ENCODE data around the gene PRPS1. TPM values are rescaled to one million over a fixed set of nuclear protein-coding genes. Genes with fewer than 3 reads are reported as not detected.

The PRPS1 gene
- total and polyA plus RNA-seq, 9 of the 15 experiments (the other 6 are each of a cell fraction or from before 2014, with no cell fraction given): 47.8 to 175 (median 79.6) TPM

DNA sequence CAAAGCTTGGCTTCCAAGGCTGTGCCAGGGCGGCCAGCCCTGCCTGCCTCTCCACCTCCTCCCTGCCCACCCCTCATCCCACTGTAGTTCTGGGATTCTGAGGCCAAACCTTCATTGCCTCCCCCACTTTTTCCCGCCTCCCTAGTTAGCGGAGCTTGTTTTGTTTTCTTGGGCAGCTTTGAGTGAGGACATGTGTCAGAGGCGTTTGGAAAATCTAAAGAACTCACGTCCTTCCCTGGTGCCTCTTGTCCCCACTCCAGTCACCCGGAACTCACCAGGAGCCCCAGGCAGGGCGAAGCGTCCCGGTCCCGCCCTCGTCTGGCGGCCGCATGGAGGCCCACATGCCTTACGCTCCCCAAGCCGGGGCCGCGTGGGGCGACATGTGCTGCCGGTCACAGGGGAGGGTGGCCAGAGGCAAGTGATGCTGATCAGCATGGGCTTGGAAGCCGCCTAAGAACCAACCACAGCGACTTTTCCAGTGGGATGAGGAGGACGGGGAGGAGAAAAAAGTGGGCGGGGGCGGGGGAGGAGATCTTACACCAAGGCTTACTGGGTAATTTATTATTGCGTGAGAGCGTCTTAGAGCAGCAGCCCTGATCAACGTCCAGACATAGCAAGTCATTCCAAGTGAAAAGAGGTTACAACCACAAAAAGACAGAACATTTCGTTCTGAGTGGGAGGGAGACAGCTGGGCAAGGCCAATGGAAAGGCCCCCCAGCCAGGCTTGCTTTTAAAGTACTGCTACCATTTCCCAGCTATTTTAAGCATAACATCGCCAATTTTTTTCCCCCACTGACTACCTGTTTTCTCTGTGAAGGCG is 48.5 kb downstream of the PRPS1 start (continued):
- peak in 1 of 2 experiments; percentile 87; a peak in 2 of 4 replicates for TF ChIP-seq SIN3A (IDR thresholded peaks at IDR 0.05; ENCODE audit: borderline replicate concordance in 2 of 2, control insufficient read depth in 1 of 2, low read depth in 2 of 2, low read length in 2 of 2)
- TF ChIP-seq, protein P1, sequence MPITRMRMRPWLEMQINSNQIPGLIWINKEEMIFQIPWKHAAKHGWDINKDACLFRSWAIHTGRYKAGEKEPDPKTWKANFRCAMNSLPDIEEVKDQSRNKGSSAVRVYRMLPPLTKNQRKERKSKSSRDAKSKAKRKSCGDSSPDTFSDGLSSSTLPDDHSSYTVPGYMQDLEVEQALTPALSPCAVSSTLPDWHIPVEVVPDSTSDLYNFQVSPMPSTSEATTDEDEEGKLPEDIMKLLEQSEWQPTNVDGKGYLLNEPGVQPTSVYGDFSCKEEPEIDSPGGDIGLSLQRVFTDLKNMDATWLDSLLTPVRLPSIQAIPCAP (CRISPR knock-in tag; IDR thresholded peaks at IDR 0.05; ENCODE audit: borderline replicate concordance): no peak
- TF ChIP-seq ZNF197 (CRISPR knock-in tag; IDR thresholded peaks at IDR 0.05; ENCODE audit: low read depth): no peak
- TF ChIP-seq, protein P2, sequence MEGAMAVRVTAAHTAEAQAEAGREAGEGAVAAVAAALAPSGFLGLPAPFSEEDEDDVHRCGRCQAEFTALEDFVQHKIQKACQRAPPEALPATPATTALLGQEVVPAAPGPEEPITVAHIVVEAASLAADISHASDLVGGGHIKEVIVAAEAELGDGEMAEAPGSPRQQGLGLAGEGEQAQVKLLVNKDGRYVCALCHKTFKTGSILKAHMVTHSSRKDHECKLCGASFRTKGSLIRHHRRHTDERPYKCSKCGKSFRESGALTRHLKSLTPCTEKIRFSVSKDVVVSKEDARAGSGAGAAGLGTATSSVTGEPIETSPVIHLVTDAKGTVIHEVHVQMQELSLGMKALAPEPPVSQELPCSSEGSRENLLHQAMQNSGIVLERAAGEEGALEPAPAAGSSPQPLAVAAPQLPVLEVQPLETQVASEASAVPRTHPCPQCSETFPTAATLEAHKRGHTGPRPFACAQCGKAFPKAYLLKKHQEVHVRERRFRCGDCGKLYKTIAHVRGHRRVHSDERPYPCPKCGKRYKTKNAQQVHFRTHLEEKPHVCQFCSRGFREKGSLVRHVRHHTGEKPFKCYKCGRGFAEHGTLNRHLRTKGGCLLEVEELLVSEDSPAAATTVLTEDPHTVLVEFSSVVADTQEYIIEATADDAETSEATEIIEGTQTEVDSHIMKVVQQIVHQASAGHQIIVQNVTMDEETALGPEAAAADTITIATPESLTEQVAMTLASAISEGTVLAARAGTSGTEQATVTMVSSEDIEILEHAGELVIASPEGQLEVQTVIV (CRISPR knock-in tag; IDR thresholded peaks at IDR 0.05; ENCODE audit: borderline replicate concordance): no peak
- TF ChIP-seq ZBTB17 (CRISPR knock-in tag; IDR thresholded peaks at IDR 0.05): no peak
- TF ChIP-seq GTF2A2 (tag; IDR thresholded peaks at IDR 0.05): no peak
- TF ChIP-seq FOXP1 (CRISPR knock-in tag; IDR thresholded peaks at IDR 0.05): peak; percentile 74; the same call in 1 of the 2 replicates
- TF ChIP-seq ZNF224 (CRISPR knock-in tag; IDR thresholded peaks at IDR 0.05): 0 out of 2 replicates have a peak, but pooled peaks have one; percentile 35
- TF ChIP-seq CBX1 (IDR thresholded peaks at IDR 0.05; ENCODE audit: low read depth): peak; percentile 37; the same call in 1 of the 2 replicates
- no peak for TF ChIP-seq ZKSCAN3 (CRISPR knock-in tag; IDR thresholded peaks at IDR 0.05)
- TF ChIP-seq ZNF146 (CRISPR knock-in tag; IDR thresholded peaks at IDR 0.05; ENCODE audit: unreplicated experiment): no peak
- TF ChIP-seq, protein P3, sequence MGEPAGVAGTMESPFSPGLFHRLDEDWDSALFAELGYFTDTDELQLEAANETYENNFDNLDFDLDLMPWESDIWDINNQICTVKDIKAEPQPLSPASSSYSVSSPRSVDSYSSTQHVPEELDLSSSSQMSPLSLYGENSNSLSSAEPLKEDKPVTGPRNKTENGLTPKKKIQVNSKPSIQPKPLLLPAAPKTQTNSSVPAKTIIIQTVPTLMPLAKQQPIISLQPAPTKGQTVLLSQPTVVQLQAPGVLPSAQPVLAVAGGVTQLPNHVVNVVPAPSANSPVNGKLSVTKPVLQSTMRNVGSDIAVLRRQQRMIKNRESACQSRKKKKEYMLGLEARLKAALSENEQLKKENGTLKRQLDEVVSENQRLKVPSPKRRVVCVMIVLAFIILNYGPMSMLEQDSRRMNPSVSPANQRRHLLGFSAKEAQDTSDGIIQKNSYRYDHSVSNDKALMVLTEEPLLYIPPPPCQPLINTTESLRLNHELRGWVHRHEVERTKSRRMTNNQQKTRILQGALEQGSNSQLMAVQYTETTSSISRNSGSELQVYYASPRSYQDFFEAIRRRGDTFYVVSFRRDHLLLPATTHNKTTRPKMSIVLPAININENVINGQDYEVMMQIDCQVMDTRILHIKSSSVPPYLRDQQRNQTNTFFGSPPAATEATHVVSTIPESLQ (CRISPR knock-in tag; IDR thresholded peaks at IDR 0.05): peak; percentile 95
- no peak; the same call in 1 of the 2 replicates for TF ChIP-seq NR2C2 (CRISPR knock-in tag; IDR thresholded peaks at IDR 0.05)
- peak; percentile 49 for TF ChIP-seq NR2C2 (tag; IDR thresholded peaks at IDR 0.05)
- no peak for TF ChIP-seq MTA1 (IDR thresholded peaks at IDR 0.05; ENCODE audit: borderline replicate concordance)
- peak; percentile 64 for TF ChIP-seq CTBP1 (IDR thresholded peaks at IDR 0.05; ENCODE audit: borderline replicate concordance)
- no peak for TF ChIP-seq JUNB (CRISPR knock-in tag; conservative IDR thresholded peaks at IDR 0.05)
- no peak for TF ChIP-seq SRSF3 (IDR thresholded peaks at IDR 0.05; ENCODE audit: insufficient read depth, low read length)
- TF ChIP-seq TSC22D4 (tag; IDR thresholded peaks at IDR 0.05): no peak
- TF ChIP-seq MAZ (CRISPR knock-in tag; conservative IDR thresholded peaks at IDR 0.05 in 1 of 2, IDR thresholded peaks at IDR 0.05 in 1 of 2): peak in 1 of 2 experiments; percentile 63; a peak in 2 of 4 replicates
